H9 (cell line): ENCODE measurements around the gene RABGAP1. TPM values are rescaled to one million over a fixed set of nuclear protein-coding genes. Genes with fewer than 3 reads are reported as not detected.

Experiments
- DNase-seq: peaks from one replicate; pipeline ENCODE4 v3.0.0-alpha.2; 2017
- H2AFZ ChIP-seq: one replicate; pipeline ENCODE4 v1.6.1; 2013; ENCODE audit warnings: mild to moderate bottlenecking, low read length, control low read depth, moderate library complexity
- H2AK5ac ChIP-seq: 2 replicates; pipeline ENCODE4 v1.6.1; 2013; ENCODE audit warnings: low read length, control low read depth, mixed read lengths; ENCODE audit not compliant: insufficient read length
- H2BK120ac ChIP-seq: one replicate; pipeline ENCODE4 v1.6.1; 2013; ENCODE audit warnings: low read depth, mild to moderate bottlenecking, low read length, control low read depth, inconsistent platforms; ENCODE audit not compliant: poor library complexity, severe bottlenecking
- H2BK12ac ChIP-seq: 2 replicates; pipeline ENCODE4 v1.6.1; 2013; ENCODE audit warnings: low read length, control low read depth, mixed read lengths, low read depth; ENCODE audit not compliant: insufficient read length
- H2BK15ac ChIP-seq: 2 replicates; pipeline ENCODE4 v1.6.1; 2013; ENCODE audit warnings: low read depth, low read length, control low read depth
- H2BK20ac ChIP-seq: one replicate; pipeline ENCODE4 v1.6.1; 2013; ENCODE audit warnings: low read depth, mild to moderate bottlenecking, low read length, control low read depth, inconsistent platforms; ENCODE audit not compliant: poor library complexity, severe bottlenecking
- H2BK5ac ChIP-seq: 2 replicates; pipeline ENCODE4 v1.6.1; 2013; ENCODE audit warnings: low read length, control low read depth, mixed read lengths; ENCODE audit not compliant: insufficient read length
- H3K14ac ChIP-seq: 2 replicates; pipeline ENCODE4 v1.6.1; 2013; ENCODE audit warnings: low read length, control low read depth; ENCODE audit not compliant: insufficient read depth
- H3K18ac ChIP-seq: 2 replicates; pipeline ENCODE4 v1.6.1; 2013; ENCODE audit warnings: low read depth, mild to moderate bottlenecking, mixed read lengths, low read length, control low read depth; ENCODE audit not compliant: insufficient read length
- H3K23ac ChIP-seq: 2 replicates; pipeline ENCODE4 v1.6.1; 2013; ENCODE audit warnings: low read length, control low read depth, mixed read lengths, low read depth; ENCODE audit not compliant: insufficient read length
- H3K23me2 ChIP-seq: 2 replicates; pipeline ENCODE4 v1.6.1; 2013; ENCODE audit warnings: low read depth, mild to moderate bottlenecking, mixed read lengths, low read length, control low read depth; ENCODE audit not compliant: insufficient read length, poor library complexity, severe bottlenecking
- H3K27ac ChIP-seq: 2 replicates; pipeline ENCODE4 v1.5.1; 2013; ENCODE audit warnings: low read length, control low read depth, mixed read lengths, low read depth; ENCODE audit not compliant: insufficient read length
- H3K27me3 ChIP-seq: 2 replicates; pipeline ENCODE4 v1.6.1; 2013; ENCODE audit warnings: low read length, control low read depth, inconsistent platforms; ENCODE audit not compliant: insufficient read depth
- H3K4ac ChIP-seq: 2 replicates; pipeline ENCODE4 v1.6.1; 2013; ENCODE audit warnings: low read depth, mild to moderate bottlenecking, control low read depth, inconsistent platforms, low read length, moderate library complexity
- H3K4me1 ChIP-seq: 2 replicates; pipeline ENCODE4 v1.6.1; 2013; ENCODE audit warnings: low read length, control low read depth, inconsistent platforms; ENCODE audit not compliant: insufficient read depth
- H3K4me2 ChIP-seq: 2 replicates; pipeline ENCODE4 v1.6.1; 2013; ENCODE audit warnings: low read length, control low read depth, mixed read lengths; ENCODE audit not compliant: insufficient read length, insufficient read depth
- H3K56ac ChIP-seq: 2 replicates; pipeline ENCODE4 v1.6.1; 2013; ENCODE audit warnings: low read depth, mild to moderate bottlenecking, mixed read lengths, low read length, control low read depth; ENCODE audit not compliant: insufficient read length
- H3K79me1 ChIP-seq: 2 replicates; pipeline ENCODE4 v1.6.1; 2013; ENCODE audit warnings: low read depth, mild to moderate bottlenecking, moderate library complexity, low read length, control low read depth, inconsistent platforms; ENCODE audit not compliant: insufficient read depth, poor library complexity, severe bottlenecking
- H3K79me2 ChIP-seq: 2 replicates; pipeline ENCODE4 v1.6.1; 2013; ENCODE audit warnings: low read length, control low read depth, inconsistent platforms; ENCODE audit not compliant: insufficient read depth
- H3K9ac ChIP-seq: 2 replicates; pipeline ENCODE4 v1.6.1; 2013; ENCODE audit warnings: low read length, control low read depth, mixed read lengths; ENCODE audit not compliant: insufficient read length; ENCODE audit errors: extremely low read depth
- H3K9me3 ChIP-seq: one replicate; pipeline ENCODE4 v1.6.1; 2013; ENCODE audit warnings: low read depth, low read length, inconsistent platforms; ENCODE audit not compliant: control insufficient read depth
- H3T11ph ChIP-seq: one replicate; pipeline ENCODE4 v1.6.1; 2013; ENCODE audit warnings: mild to moderate bottlenecking, low read length, control low read depth, inconsistent platforms
- H4K20me1 ChIP-seq: one replicate; pipeline ENCODE4 v1.6.1; 2013; ENCODE audit not compliant: control insufficient read depth, insufficient read length, insufficient read depth
- H4K5ac ChIP-seq: 2 replicates; pipeline ENCODE4 v1.6.1; 2013; ENCODE audit warnings: low read depth, mild to moderate bottlenecking, mixed read lengths, low read length, control low read depth; ENCODE audit not compliant: insufficient read length
- H4K8ac ChIP-seq: replicated peaks from 2 replicates; pipeline ENCODE4 v1.6.1; 2013; ENCODE audit warnings: low read length, control low read depth, mixed read lengths, low read depth; ENCODE audit not compliant: insufficient read length
- H4K91ac ChIP-seq: 2 replicates; pipeline ENCODE4 v1.6.1; 2013; ENCODE audit warnings: low read depth, mild to moderate bottlenecking, moderate library complexity, mixed read lengths, low read length, control low read depth; ENCODE audit not compliant: insufficient read length
- H3K27ac Mint-ChIP-seq, 3 experiments: 2 replicates in 2 of 3; 3 replicates in 1 of 3; pipeline ENCODE4 v1.8.0; 2020 to 2021; ENCODE audit warnings: mixed read lengths in 3 of 3, mild to moderate bottlenecking in 1 of 3, moderate library complexity in 1 of 3
- H3K27me3 Mint-ChIP-seq: 2 replicates; pipeline ENCODE4 v1.8.0; 2021; ENCODE audit warnings: low read depth, mild to moderate bottlenecking, moderate library complexity, mixed read lengths
- H3K36me3 Mint-ChIP-seq, 3 experiments: 2 replicates in 2 of 3; 3 replicates in 1 of 3; pipeline ENCODE4 v1.8.0; 2020 to 2021; ENCODE audit warnings: low read depth in 3 of 3, mixed read lengths in 3 of 3; ENCODE audit not compliant: insufficient read depth in 1 of 3
- H3K4me1 Mint-ChIP-seq, 2 experiments: 2 replicates each; pipeline ENCODE4 v1.8.0; 2020; ENCODE audit warnings: mixed read lengths in 2 of 2
- H3K4me3 Mint-ChIP-seq, 2 experiments: 2 replicates in 1 of 2; 3 replicates in 1 of 2; pipeline ENCODE4 v1.8.0; 2020 to 2021; ENCODE audit warnings: mild to moderate bottlenecking in 2 of 2, mixed read lengths in 2 of 2, moderate library complexity in 1 of 2
- H3K9me3 Mint-ChIP-seq, 2 experiments: 2 replicates in 1 of 2; 3 replicates in 1 of 2; pipeline ENCODE4 v1.8.0; 2020; ENCODE audit warnings: mild to moderate bottlenecking in 2 of 2, mixed read lengths in 2 of 2, moderate library complexity in 1 of 2
- WGBS: extraction: QIAGEN DNeasy Blood & Tissue Kit; methylation state at CpG from one replicate; pipeline ENCODE4 v1.1.7; 2013; ENCODE audit warnings: missing lambda C conversion rate, low lambda C conversion rate, mixed read lengths; ENCODE audit not compliant: insufficient read length; ENCODE audit errors: extremely low coverage; 5-methylcytosine and 5-hydroxymethylcytosine counted together
- total RNA-seq: library from RNA; stranded (reverse); gene quantifications from 2 replicates; pipeline ENCODE4 v1.2.1, GENCODE V29; 2021
- TF ChIP-seq, protein P1 (sequence below): fragments of 200-600 bp; sonication (generic); conservative IDR thresholded peaks from 3 replicates; pipeline ENCODE4 v1.8.0; 2021; ENCODE audit warnings: antibody characterized with exemption, mild to moderate bottlenecking

The RABGAP1 gene
- total RNA-seq, 1 experiment from 2014 or later: 31.6 TPM

DNA sequence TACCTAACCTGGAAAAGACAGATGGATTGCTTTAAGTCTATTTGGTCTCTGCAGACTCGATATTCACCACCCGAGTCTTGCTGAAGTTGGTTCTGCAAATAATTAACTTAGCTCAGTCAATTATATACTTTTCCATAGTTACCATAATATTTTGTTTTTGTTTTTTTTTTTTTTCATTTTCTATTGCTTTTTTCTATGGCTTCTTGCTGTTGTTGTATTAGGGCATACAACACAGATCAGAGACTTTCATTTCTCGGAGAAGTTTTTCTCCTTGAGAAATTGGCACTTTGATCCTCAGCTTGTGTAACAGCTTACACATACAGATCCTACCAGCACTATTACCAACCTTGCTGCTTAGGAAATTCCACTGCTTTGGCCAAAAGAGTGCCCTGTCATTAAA, 180.6 kb downstream of the RABGAP1 start:
- no peaks in the 10 kb centered on the region for H3K4me1 ChIP-seq
- H2AFZ ChIP-seq: no peak overlapping the region
- no CpG with 5 or more reads among the region's 3 CpGs for WGBS
- no peak overlapping the region for H3K27ac ChIP-seq
- H3K14ac ChIP-seq: no peak overlapping the region
- H3K23ac ChIP-seq: no peak overlapping the region
- Mint-ChIP-seq H3K4me3 (no peak overlapping the region), H3K27ac (no peak overlapping the region), H3K27me3 (no peaks in the 10 kb centered on the region), H3K4me1 (peaks cover 19 to 31% of the 10 kb centered on the region in 2 experiments), H3K9me3 (no peaks in the 10 kb centered on the region), H3K36me3 (peaks cover 4 to 8% (median 8%) of the 10 kb centered on the region in 3 experiments; a peak in 5 of 7 replicates)
- no peaks in the 10 kb centered on the region for H3K27me3 ChIP-seq
- no peak overlapping the region for H2BK20ac ChIP-seq
- H3K9me3 ChIP-seq: no peaks in the 10 kb centered on the region
- no peak overlapping the region for H2AK5ac ChIP-seq
- no peak overlapping the region for H3K4ac ChIP-seq
- no peak overlapping the region for H4K91ac ChIP-seq
- no peak overlapping the region for H3K4me2 ChIP-seq
- DNase-seq: no peak
- no peak overlapping the region for H4K5ac ChIP-seq
- no peak overlapping the region for H3T11ph ChIP-seq
- no peak overlapping the region for H2BK5ac ChIP-seq
- H2BK120ac ChIP-seq: no peak overlapping the region
- no peak overlapping the region for H2BK15ac ChIP-seq
- no peaks in the 10 kb centered on the region for H3K79me2 ChIP-seq
- no peak overlapping the region for H3K9ac ChIP-seq
- H3K79me1 ChIP-seq: no peaks in the 10 kb centered on the region
- no peak overlapping the region for H3K18ac ChIP-seq
- H2BK12ac ChIP-seq: no peak overlapping the region
- H3K56ac ChIP-seq: no peak overlapping the region
- no peaks in the 10 kb centered on the region for H4K20me1 ChIP-seq
- no peak overlapping the region for H4K8ac ChIP-seq
- TF ChIP-seq, protein P1, sequence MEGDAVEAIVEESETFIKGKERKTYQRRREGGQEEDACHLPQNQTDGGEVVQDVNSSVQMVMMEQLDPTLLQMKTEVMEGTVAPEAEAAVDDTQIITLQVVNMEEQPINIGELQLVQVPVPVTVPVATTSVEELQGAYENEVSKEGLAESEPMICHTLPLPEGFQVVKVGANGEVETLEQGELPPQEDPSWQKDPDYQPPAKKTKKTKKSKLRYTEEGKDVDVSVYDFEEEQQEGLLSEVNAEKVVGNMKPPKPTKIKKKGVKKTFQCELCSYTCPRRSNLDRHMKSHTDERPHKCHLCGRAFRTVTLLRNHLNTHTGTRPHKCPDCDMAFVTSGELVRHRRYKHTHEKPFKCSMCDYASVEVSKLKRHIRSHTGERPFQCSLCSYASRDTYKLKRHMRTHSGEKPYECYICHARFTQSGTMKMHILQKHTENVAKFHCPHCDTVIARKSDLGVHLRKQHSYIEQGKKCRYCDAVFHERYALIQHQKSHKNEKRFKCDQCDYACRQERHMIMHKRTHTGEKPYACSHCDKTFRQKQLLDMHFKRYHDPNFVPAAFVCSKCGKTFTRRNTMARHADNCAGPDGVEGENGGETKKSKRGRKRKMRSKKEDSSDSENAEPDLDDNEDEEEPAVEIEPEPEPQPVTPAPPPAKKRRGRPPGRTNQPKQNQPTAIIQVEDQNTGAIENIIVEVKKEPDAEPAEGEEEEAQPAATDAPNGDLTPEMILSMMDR: no peak
- H3K23me2 ChIP-seq: no peaks in the 10 kb centered on the region
